Non-pigmented ciliary epithelial cell (primary cell): ENCODE measurements around the gene CDHR2.

Experiments
- DNase-seq: peaks from one replicate; pipeline ENCODE4 v3.0.0-alpha.2; 2010; ENCODE audit warnings: low read depth

Gene CDHR2

DNA sequence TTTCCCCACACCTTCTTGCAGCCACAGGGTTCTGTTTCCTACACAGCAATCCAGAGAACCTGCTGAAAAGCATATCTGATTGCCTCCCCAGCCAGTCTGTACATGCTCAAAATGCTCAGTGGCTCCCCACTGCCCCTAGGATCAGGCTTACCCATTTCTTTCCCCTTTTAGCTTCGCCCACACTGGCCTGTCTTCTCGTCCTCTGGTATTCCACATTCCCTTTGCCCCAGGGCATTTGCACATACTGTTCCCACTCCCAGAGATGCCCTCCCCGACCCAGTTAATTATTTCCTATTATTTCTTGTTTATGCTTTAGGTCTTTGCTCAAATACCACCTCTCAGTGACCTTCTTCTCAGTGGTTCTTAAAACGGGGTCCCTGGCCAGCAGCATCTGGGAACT lies 91.5 kb downstream of the CDHR2 start:
- no peak for DNase-seq

GRCh38 chr5:176642675-176643490 lies 93.7 kb downstream of the CDHR2 start:
- no peak for DNase-seq

DNA sequence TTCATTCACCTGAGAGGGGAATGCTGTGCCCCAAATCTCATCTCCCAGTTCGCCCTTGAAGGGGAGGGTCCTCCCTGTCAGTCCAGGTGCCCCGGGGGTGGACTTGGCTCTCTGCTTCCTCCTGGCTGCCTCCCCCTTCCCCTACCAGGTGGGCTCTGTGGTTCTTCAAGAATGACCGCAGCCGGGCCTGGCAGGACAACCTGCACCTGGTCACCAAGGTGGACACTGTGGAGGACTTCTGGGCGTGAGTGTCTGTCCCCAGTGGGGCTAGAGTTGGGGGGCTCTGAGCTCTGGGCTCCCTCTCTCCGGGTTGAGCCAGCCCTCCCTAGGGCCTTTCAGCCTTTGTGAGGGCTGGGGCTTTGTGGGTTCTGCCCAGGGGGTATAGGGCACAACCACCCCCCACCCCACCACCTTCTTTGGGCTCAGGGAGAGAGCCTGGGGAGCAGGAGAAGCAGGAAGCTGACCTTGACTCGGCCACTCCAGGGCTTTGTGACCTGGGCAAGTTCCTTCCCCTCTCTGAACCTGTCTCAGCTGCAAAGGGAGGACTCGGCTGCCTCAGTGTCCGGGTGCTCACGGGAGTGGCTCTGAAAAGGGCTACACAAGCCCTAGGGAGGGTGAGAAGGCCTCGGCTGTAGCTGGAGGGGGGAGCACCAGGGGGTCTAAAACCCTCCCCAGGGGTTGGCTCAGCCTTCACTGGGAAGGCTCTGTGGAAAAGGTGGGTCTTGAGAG lies 94.5 kb downstream of the CDHR2 start:
- DNase-seq: no peak

GRCh38 chr5:176644294-176644693 lies 95.2 kb downstream of the CDHR2 start:
- no peak for DNase-seq

- DNase-seq: no peak
Observed at GRCh38 chr5:176644878-176645670, 95.9 kb downstream of the CDHR2 start.
